Keratinocyte (primary cell): ENCODE results near the gene HPD. TPM values are rescaled to one million over a fixed set of nuclear protein-coding genes. Genes with fewer than 3 reads are reported as not detected.

Experiments used
- DNase-seq: peaks from one replicate; pipeline ENCODE4 v3.0.0-alpha.2; 2011; ENCODE audit warnings: low read depth, missing footprints, low spot score
- FAIRE-seq: peaks from 2 replicates; lab custom pipeline; 2011; peaks lifted over from hg19 to GRCh38; lab: Jason Lieb, UNC
- H2AFZ ChIP-seq: 2 replicates; pipeline ENCODE4 v1.6.0; 2012; ENCODE audit warnings: low read length, control low read depth, inconsistent platforms; ENCODE audit not compliant: control insufficient read depth
- H3K27ac ChIP-seq: 2 replicates; pipeline ENCODE4 v1.5.1; 2011; ENCODE audit warnings: low read length; ENCODE audit not compliant: control insufficient read depth, insufficient read depth
- H3K27me3 ChIP-seq: 3 replicates; pipeline ENCODE4 v1.6.0; 2011; ENCODE audit warnings: low read length; ENCODE audit not compliant: control insufficient read depth, insufficient read depth; ENCODE audit errors: extremely low read depth
- H3K36me3 ChIP-seq, 2 experiments: 2 replicates in 1 of 2; 3 replicates in 1 of 2; pipeline ENCODE4 v1.5.1; 2011; ENCODE audit warnings: low read length in 2 of 2, mild to moderate bottlenecking in 1 of 2; ENCODE audit not compliant: control insufficient read depth in 2 of 2, insufficient read depth in 2 of 2; ENCODE audit errors: extremely low read depth in 1 of 2
- H3K4me1 ChIP-seq: 3 replicates; pipeline ENCODE4 v1.5.1; 2011; ENCODE audit warnings: low read length; ENCODE audit not compliant: control insufficient read depth, insufficient read depth; ENCODE audit errors: extremely low read depth
- H3K4me2 ChIP-seq: 3 replicates; pipeline ENCODE4 v1.6.0; 2011; ENCODE audit warnings: low read depth, low read length; ENCODE audit not compliant: control insufficient read depth, insufficient read depth; ENCODE audit errors: extremely low read depth
- H3K4me3 ChIP-seq, 3 experiments: fragments of 200-600 bp in 1 of 3; sonication (generic) in 1 of 3; 2 replicates in 2 of 3; 3 replicates in 1 of 3; pipeline ENCODE4 v1.5.1; 2011 to 2016; ENCODE audit warnings: low read length in 3 of 3, mild to moderate bottlenecking in 3 of 3, control low read depth in 2 of 3, inconsistent platforms in 1 of 3, low read depth in 1 of 3, mixed read lengths in 1 of 3, mixed run types in 1 of 3, moderate library complexity in 1 of 3; ENCODE audit not compliant: control insufficient read depth in 2 of 3, insufficient read depth in 2 of 3; ENCODE audit errors: extremely low read depth in 1 of 3
- H3K79me2 ChIP-seq: 2 replicates; pipeline ENCODE4 v1.6.0; 2012; ENCODE audit warnings: low read length; ENCODE audit not compliant: control insufficient read depth, insufficient read depth
- H3K9ac ChIP-seq: 3 replicates; pipeline ENCODE4 v1.6.0; 2011; ENCODE audit warnings: low read length; ENCODE audit not compliant: control insufficient read depth, insufficient read depth; ENCODE audit errors: extremely low read depth
- H3K9me1 ChIP-seq: 3 replicates; pipeline ENCODE4 v1.6.0; 2011; ENCODE audit warnings: low read length; ENCODE audit not compliant: control insufficient read depth, insufficient read depth; ENCODE audit errors: extremely low read depth
- H3K9me3 ChIP-seq: 2 replicates; pipeline ENCODE4 v1.5.1; 2012; ENCODE audit warnings: low read depth, low read length; ENCODE audit not compliant: control insufficient read depth
- H4K20me1 ChIP-seq: 3 replicates; pipeline ENCODE4 v1.6.0; 2011; ENCODE audit warnings: low read length; ENCODE audit not compliant: control insufficient read depth, insufficient read depth; ENCODE audit errors: extremely low read depth
- EZH2 ChIP-seq: IDR thresholded peaks from one replicate; pipeline ENCODE4 v1.6.1; 2012; ENCODE audit warnings: inconsistent platforms, mild to moderate bottlenecking, low read length, moderate library complexity
- dilution Hi-C: fragments of 300-500 bp; cut with MboI; formaldehyde crosslinking; loops from one replicate; pipeline ENCODE4 v1.7.0; 2020; ENCODE audit warnings: low sequenced_read_pairs; ENCODE audit not compliant: extremely low pct_ligation_motif_present
- polyA plus RNA-seq, 5 experiments: library from polyadenylated mRNA; depleted of rRNA in 3 of 5; stranded (reverse) in 3 of 5; stranded (forward) in 1 of 5; unstranded in 1 of 5; fragments of >200 nt; gene quantifications; 1 replicate in 1 of 5; 2 replicates in 3 of 5; 3 replicates in 1 of 5; pipeline versions ENCODE4 v1.2.1 to v1.2.3, GENCODE V29; 2011 to 2012; ENCODE audit warnings: missing spikeins in 2 of 5, low read depth in 1 of 5, low replicate concordance in 1 of 5
- TF ChIP-seq, protein P1 (sequence below), 3 experiments: IDR thresholded peaks in 1 of 3; conservative IDR thresholded peaks in 1 of 3; optimal IDR thresholded peaks in 1 of 3; 2 replicates in 2 of 3; 3 replicates in 1 of 3; pipeline versions ENCODE3 to v1.5.1; 2011; ENCODE audit warnings: low read length in 3 of 3, mild to moderate bottlenecking in 3 of 3, moderate library complexity in 2 of 3, control low read depth in 1 of 3, inconsistent platforms in 1 of 3; ENCODE audit not compliant: insufficient read depth in 2 of 3; ENCODE audit errors: extremely low read depth in 1 of 3

Gene HPD
- polyA plus RNA-seq, 1 donor (not counting 4 experiments of a cell fraction or from before 2014, with no cell fraction given), result not detected

GRCh38 chr12:121811434-121812319, 47.0 kb downstream of the HPD start:
- FAIRE-seq, result no peak
- Histone ChIP-seq H3K27me3 (no peaks in the 10 kb centered on the region), H3K9me3 (no peaks in the 10 kb centered on the region), H3K9ac (peak overlapping the region; percentile 63), H3K9me1 (no peaks in the 10 kb centered on the region), H2AFZ (no peak overlapping the region), H3K27ac (no peak overlapping the region), H3K4me2 (peak overlapping the region; percentile 90), H3K4me3 (peak overlapping the region; percentile 51 to 82 (median 79)), H3K79me2 (peaks cover 65% of the 10 kb centered on the region), H3K4me1 (peaks cover 32% of the 10 kb centered on the region), H3K36me3 (peaks cover 43 to 48% of the 10 kb centered on the region in 2 experiments), H4K20me1 (peaks cover 17% of the 10 kb centered on the region)
- no peak for DNase-seq
- dilution Hi-C loops, result no loop called here
- no peak for TF ChIP-seq EZH2
- TF ChIP-seq, protein P1, sequence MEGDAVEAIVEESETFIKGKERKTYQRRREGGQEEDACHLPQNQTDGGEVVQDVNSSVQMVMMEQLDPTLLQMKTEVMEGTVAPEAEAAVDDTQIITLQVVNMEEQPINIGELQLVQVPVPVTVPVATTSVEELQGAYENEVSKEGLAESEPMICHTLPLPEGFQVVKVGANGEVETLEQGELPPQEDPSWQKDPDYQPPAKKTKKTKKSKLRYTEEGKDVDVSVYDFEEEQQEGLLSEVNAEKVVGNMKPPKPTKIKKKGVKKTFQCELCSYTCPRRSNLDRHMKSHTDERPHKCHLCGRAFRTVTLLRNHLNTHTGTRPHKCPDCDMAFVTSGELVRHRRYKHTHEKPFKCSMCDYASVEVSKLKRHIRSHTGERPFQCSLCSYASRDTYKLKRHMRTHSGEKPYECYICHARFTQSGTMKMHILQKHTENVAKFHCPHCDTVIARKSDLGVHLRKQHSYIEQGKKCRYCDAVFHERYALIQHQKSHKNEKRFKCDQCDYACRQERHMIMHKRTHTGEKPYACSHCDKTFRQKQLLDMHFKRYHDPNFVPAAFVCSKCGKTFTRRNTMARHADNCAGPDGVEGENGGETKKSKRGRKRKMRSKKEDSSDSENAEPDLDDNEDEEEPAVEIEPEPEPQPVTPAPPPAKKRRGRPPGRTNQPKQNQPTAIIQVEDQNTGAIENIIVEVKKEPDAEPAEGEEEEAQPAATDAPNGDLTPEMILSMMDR (optimal IDR thresholded peaks at IDR 0.05 in 1 of 3, IDR thresholded peaks at IDR 0.05 in 1 of 3, conservative IDR thresholded peaks at IDR 0.05 in 1 of 3; ENCODE audit: extremely low read depth in 1 of 3, insufficient read depth in 2 of 3, low read length in 3 of 3), result peak; percentile 59 to 89 (median 66)

DNA sequence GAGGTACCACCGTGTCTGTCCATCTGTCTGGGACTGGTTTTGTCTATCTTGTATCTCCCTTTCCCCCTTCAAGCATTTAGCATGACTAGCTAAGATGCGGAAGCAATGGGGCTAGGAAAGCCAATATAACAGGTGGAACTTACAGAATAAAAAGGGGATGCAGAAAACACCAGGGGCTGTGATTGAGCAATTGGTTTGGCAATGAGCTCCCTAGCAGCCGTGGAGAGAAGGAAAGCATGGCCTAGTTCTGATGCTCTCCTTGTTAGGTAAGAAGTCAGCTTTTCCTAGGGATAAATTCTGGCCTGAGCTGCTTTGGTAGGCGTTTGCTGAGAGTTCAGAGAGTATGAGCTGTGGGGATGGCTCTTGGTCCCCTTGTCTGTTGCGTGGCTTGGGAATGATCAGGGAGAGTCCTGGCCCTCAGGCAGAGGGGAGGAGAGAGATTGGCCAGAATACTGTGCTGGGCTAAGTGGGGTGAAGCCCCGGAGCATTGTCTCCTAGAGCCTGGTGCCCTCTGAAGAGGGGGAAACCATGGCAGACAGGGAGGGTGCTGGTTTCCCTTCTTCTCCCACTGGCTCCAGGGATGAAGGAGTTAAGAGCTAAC, 47.7 kb downstream of the HPD start:
- H4K20me1 ChIP-seq, result peaks cover 20% of the 10 kb centered on the region
- peak overlapping the region in 2 of 3 experiments; percentile 49 to 51 for H3K4me3 ChIP-seq
- no peak overlapping the region for H3K27ac ChIP-seq
- no peaks in the 10 kb centered on the region for H3K9me3 ChIP-seq
- no peak for TF ChIP-seq EZH2
- TF ChIP-seq, protein P1 (optimal IDR thresholded peaks at IDR 0.05 in 1 of 3, IDR thresholded peaks at IDR 0.05 in 1 of 3, conservative IDR thresholded peaks at IDR 0.05 in 1 of 3; ENCODE audit: extremely low read depth in 1 of 3, insufficient read depth in 2 of 3, low read length in 3 of 3), result no peak
- dilution Hi-C loops, result no loop called here
- peaks cover 41 to 42% of the 10 kb centered on the region in 2 experiments for H3K36me3 ChIP-seq
- no peaks in the 10 kb centered on the region for H3K27me3 ChIP-seq
- peaks cover 73% of the 10 kb centered on the region for H3K79me2 ChIP-seq
- FAIRE-seq, result no peak
- no peak overlapping the region for H2AFZ ChIP-seq
- H3K9me1 ChIP-seq, result no peaks in the 10 kb centered on the region
- peaks cover 39% of the 10 kb centered on the region for H3K4me1 ChIP-seq
- no peak for DNase-seq
- H3K4me2 ChIP-seq, result peak overlapping the region; percentile 90
- no peak overlapping the region for H3K9ac ChIP-seq
